GM20000 (cell line): Measurements from ENCODE around the gene SAG.

ENCODE experiments used
- DNase-seq: peaks from one replicate; pipeline ENCODE4 v3.0.0; 2012; ENCODE audit warnings: low spot score
- CTCF ChIP-seq: IDR thresholded peaks from 2 replicates; pipeline ENCODE4 v1.5.1; 2012; ENCODE audit warnings: mild to moderate bottlenecking, control low read depth; ENCODE audit errors: extremely low read depth, missing control alignments

SAG gene

GRCh38 chr2:233349005-233349998 is 41.7 kb downstream of the SAG start:
- TF ChIP-seq CTCF, result no peak
- DNase-seq, result peak; percentile 68

GRCh38 chr2:233350708-233351107 is 43.1 kb downstream of the SAG start:
- no peak for DNase-seq
- no peak for TF ChIP-seq CTCF

GRCh38 chr2:233351423-233351822 is 43.8 kb downstream of the SAG start:
- TF ChIP-seq CTCF, result no peak

GRCh38 chr2:233352141-233352842 is 44.7 kb downstream of the SAG start:
- no peak for TF ChIP-seq CTCF
- no peak for DNase-seq

More at GRCh38 chr2:233351423-233351822, 43.8 kb downstream of the SAG start:
- DNase-seq, result no peak

GRCh38 chr2:233353101-233353768 is 45.6 kb downstream of the SAG start:
- no peak for TF ChIP-seq CTCF
- DNase-seq, result no peak

GRCh38 chr2:233353769-233354499 is 46.3 kb downstream of the SAG start, which contains the start of gene DGKD:
TSS of gene DGKD (plus strand) at chr2:233354494. CDS start at chr2:233354519, 25 bp downstream.
- TF ChIP-seq CTCF, result peak; percentile 28
- peak; percentile 98 for DNase-seq
